HepG2 (cell line): ENCODE results near the gene STRC. TPM values are rescaled to one million over a fixed set of nuclear protein-coding genes. Genes with fewer than 3 reads are reported as not detected.

Experiments used
- ATAC-seq: fragments of 200-7000 bp; cut with Tn5 transposase; 3 replicates; pipeline ENCODE4 v1.9.1; 2020; ENCODE audit warnings: mild to moderate bottlenecking, moderate library complexity
- BruUV-seq: library from RNA; stranded (reverse); fragments of 400-500 nt; replicated peaks from 2 replicates; lab custom pipeline; 2021; lab: Mats Ljungman, UMichigan
- CTCF ChIA-PET: fragments of 300-600 bp; formaldehyde crosslinking; extraction: SDS; loops from one replicate; lab custom pipeline; 2021; ENCODE audit warnings: low total read pairs, inconsistent platforms, low intra/inter-chr PET ratio; lab: Yijun Ruan, JAX
- POLR2A ChIA-PET: fragments of 350-600 bp; sonication (Branson Sonifier 250); formaldehyde crosslinking; loops from one replicate; lab custom pipeline; 2020; ENCODE audit warnings: antibody characterized with exemption, inconsistent platforms; lab: Yijun Ruan, JAX
- DNase-seq: peaks from one replicate; pipeline ENCODE4 v3.0.0-alpha.2; 2015; ENCODE audit warnings: low spot score
- FAIRE-seq: peaks from 3 replicates; lab custom pipeline; 2011; peaks lifted over from hg19 to GRCh38; lab: Jason Lieb, UNC
- H2AFZ ChIP-seq: one replicate; pipeline ENCODE4 v1.6.1; 2011; ENCODE audit warnings: low read length, inconsistent platforms
- H3K27ac ChIP-seq: fragments of 300-600 bp; 3 replicates; pipeline ENCODE4 v1.8.0; 2011; ENCODE audit warnings: mixed run types, mild to moderate bottlenecking, mixed read lengths, low read length, inconsistent platforms; ENCODE audit not compliant: insufficient read depth; ENCODE audit errors: extremely low read length
- H3K27me3 ChIP-seq, 2 experiments: fragments of 200-600 bp in 1 of 2; 2 replicates in 1 of 2; 3 replicates in 1 of 2; pipeline versions ENCODE4 v1.6.0 to v1.8.0; 2011; ENCODE audit warnings: low read length in 2 of 2, mild to moderate bottlenecking in 2 of 2, moderate library complexity in 2 of 2, inconsistent platforms in 1 of 2; ENCODE audit not compliant: insufficient read depth in 2 of 2, control insufficient read depth in 1 of 2
- H3K36me3 ChIP-seq, 2 experiments: fragments of 200-600 bp in 1 of 2; replicated peaks in 1 of 2; 2 replicates in 1 of 2; 3 replicates in 1 of 2; pipeline versions ENCODE4 v1.5.1 to v1.8.0; 2011; ENCODE audit warnings: low read length in 2 of 2, inconsistent platforms in 1 of 2; ENCODE audit not compliant: insufficient read depth in 2 of 2, control insufficient read depth in 1 of 2
- H3K4me1 ChIP-seq: 2 replicates; pipeline ENCODE4 v1.5.1; 2012; ENCODE audit warnings: low read length, inconsistent platforms; ENCODE audit not compliant: insufficient read depth
- H3K4me2 ChIP-seq: 2 replicates; pipeline ENCODE4 v1.6.0; 2011; ENCODE audit warnings: low read depth, low read length, inconsistent platforms
- H3K4me3 ChIP-seq, 3 experiments: fragments of 200-600 bp in 1 of 3; sonication (generic), shearing (Covaris generic) in 1 of 3; replicated peaks in 1 of 3; 2 replicates each; pipeline ENCODE4 v1.5.1; 2011 to 2016; ENCODE audit warnings: low read length in 3 of 3, inconsistent platforms in 2 of 3, low read depth in 2 of 3, mild to moderate bottlenecking in 2 of 3, control low read depth in 1 of 3, mixed read lengths in 1 of 3; ENCODE audit not compliant: insufficient read depth in 1 of 3
- H3K79me2 ChIP-seq: one replicate; pipeline ENCODE4 v1.6.1; 2011; ENCODE audit warnings: low read length, inconsistent platforms; ENCODE audit not compliant: insufficient read depth
- H3K9ac ChIP-seq: 2 replicates; pipeline ENCODE4 v1.6.0; 2011; ENCODE audit warnings: mild to moderate bottlenecking, low read depth, low read length, inconsistent platforms; ENCODE audit not compliant: insufficient read depth
- H3K9me3 ChIP-seq: 2 replicates; pipeline ENCODE4 v1.5.1; 2012; ENCODE audit warnings: mild to moderate bottlenecking, low read length
- H4K20me1 ChIP-seq: 2 replicates; pipeline ENCODE4 v1.6.0; 2011; ENCODE audit warnings: inconsistent platforms, mild to moderate bottlenecking, low read length, moderate library complexity; ENCODE audit not compliant: insufficient read depth
- AKAP8 ChIP-seq: sonication (generic); formaldehyde crosslinking; IDR thresholded peaks from 2 replicates; pipeline ENCODE4 v1.5.1; 2020; ENCODE audit warnings: mild to moderate bottlenecking, missing genetic modification reagents
- GLI4 ChIP-seq: sonication (generic); formaldehyde crosslinking; IDR thresholded peaks from 2 replicates; pipeline ENCODE4 v1.5.1; 2020; ENCODE audit warnings: missing genetic modification reagents, mild to moderate bottlenecking, moderate library complexity, borderline replicate concordance
- HOXA5 ChIP-seq: sonication (generic); formaldehyde crosslinking; IDR thresholded peaks from 2 replicates; pipeline ENCODE4 v1.4.0; 2020; ENCODE audit warnings: missing genetic modification reagents
- IRX3 ChIP-seq: sonication (generic); formaldehyde crosslinking; IDR thresholded peaks from 2 replicates; pipeline ENCODE4 v1.8.1; 2023; ENCODE audit warnings: mild to moderate bottlenecking, low read depth, missing genetic modification reagents, borderline replicate concordance
- KDM5B ChIP-seq: sonication (generic); formaldehyde crosslinking; IDR thresholded peaks from 2 replicates; pipeline ENCODE4 v1.4.0; 2020; ENCODE audit warnings: missing genetic modification reagents, mild to moderate bottlenecking, borderline replicate concordance
- KDM6A ChIP-seq: IDR thresholded peaks from 2 replicates; pipeline ENCODE4 v1.6.1; 2016; ENCODE audit warnings: low read depth
- MAFK ChIP-seq, 2 experiments: IDR thresholded peaks in 1 of 2; conservative IDR thresholded peaks in 1 of 2; 2 replicates each; pipeline ENCODE4 v1.6.1; 2011; ENCODE audit warnings: improper control_type of control experiment in 2 of 2, low read length in 2 of 2
- MED8 ChIP-seq: sonication (generic); formaldehyde crosslinking; IDR thresholded peaks from 2 replicates; pipeline ENCODE4 v1.8.1; 2023; ENCODE audit warnings: mild to moderate bottlenecking, missing genetic modification reagents; ENCODE audit not compliant: insufficient replicate concordance
- NFE2 ChIP-seq: sonication (generic); formaldehyde crosslinking; IDR thresholded peaks from 2 replicates; pipeline ENCODE4 v1.4.0; 2020; ENCODE audit warnings: missing genetic modification reagents
- NR2F1 ChIP-seq, 2 experiments: fragments of 450-650 bp in 1 of 2; formaldehyde crosslinking in 1 of 2; IDR thresholded peaks; 2 replicates each; pipeline versions ENCODE4 v1.5.0 to v1.6.1; 2016 to 2020; ENCODE audit warnings: mild to moderate bottlenecking in 1 of 2, missing compliant biosample characterization in 1 of 2, missing genetic modification reagents in 1 of 2, moderate library complexity in 1 of 2
- PATZ1 ChIP-seq: sonication (generic); formaldehyde crosslinking; IDR thresholded peaks from 2 replicates; pipeline ENCODE4 v1.4.0; 2020; ENCODE audit warnings: missing genetic modification reagents
- POGK ChIP-seq: sonication (generic); formaldehyde crosslinking; conservative IDR thresholded peaks from 2 replicates; pipeline ENCODE4 v1.8.0; 2022; ENCODE audit warnings: mild to moderate bottlenecking, moderate library complexity, missing genetic modification reagents
- RNF2 ChIP-seq: fragments of 450-650 bp; conservative IDR thresholded peaks from 2 replicates; pipeline ENCODE4 v1.6.1; 2016; ENCODE audit warnings: low read depth
- TEAD2 ChIP-seq: sonication (generic); formaldehyde crosslinking; IDR thresholded peaks from 2 replicates; pipeline ENCODE4 v1.9.0; 2021; ENCODE audit warnings: missing genetic modification reagents
- TRIM24 ChIP-seq: sonication (generic); formaldehyde crosslinking; IDR thresholded peaks from 2 replicates; pipeline ENCODE4 v1.8.0; 2022; ENCODE audit warnings: mild to moderate bottlenecking, missing genetic modification reagents
- USF2 ChIP-seq, 2 experiments: sonication (generic) in 1 of 2; formaldehyde crosslinking in 1 of 2; IDR thresholded peaks; 2 replicates each; pipeline versions ENCODE4 v1.5.1 to v1.6.1; 2011 to 2020; ENCODE audit warnings: borderline replicate concordance in 1 of 2, low read depth in 1 of 2, low read length in 1 of 2, mild to moderate bottlenecking in 1 of 2, missing genetic modification reagents in 1 of 2, moderate library complexity in 1 of 2
- ZBTB14 ChIP-seq: sonication (generic); formaldehyde crosslinking; IDR thresholded peaks from 2 replicates; pipeline ENCODE4 v1.4.0; 2020; ENCODE audit warnings: missing genetic modification reagents
- ZNF232 ChIP-seq: sonication (generic); formaldehyde crosslinking; IDR thresholded peaks from 2 replicates; pipeline ENCODE4 v1.4.0; 2020; ENCODE audit warnings: missing genetic modification reagents, borderline replicate concordance
- ZNF570 ChIP-seq: sonication (generic); formaldehyde crosslinking; IDR thresholded peaks from 2 replicates; pipeline ENCODE4 v1.4.0; 2020; ENCODE audit warnings: mild to moderate bottlenecking, missing genetic modification reagents, borderline replicate concordance
- WGBS: methylation state at CpG from one replicate; pipeline ENCODE4 v1.1.6; 2017; ENCODE audit warnings: low lambda C conversion rate; 5-methylcytosine and 5-hydroxymethylcytosine counted together
- in situ Hi-C: cut with HindIII; loops from 2 replicates; pipeline ENCODE4 v1.10.0; 2017; ENCODE audit warnings: low pct_unique_long_range_greater_than_20kb; ENCODE audit not compliant: extremely low pct_ligation_motif_present
- intact Hi-C: fragments of 100-400 bp; cut with micrococcal nuclease; formaldehyde crosslinking; loops from one replicate; pipeline ENCODE4 v1.10.0; 2022; ENCODE audit not compliant: unreplicated experiment
- polyA plus RNA-seq, 8 experiments: library from polyadenylated mRNA; depleted of rRNA in 3 of 8; stranded (reverse) in 7 of 8; unstranded in 1 of 8; fragments of >200 nt; fragmentation: Illumina TruSeq in 4 of 8; extraction: Trizol in 4 of 8; gene quantifications; 2 replicates each; pipeline versions ENCODE4 v1.2.1 to v1.2.3, GENCODE V29; 2011 to 2016; ENCODE audit warnings: low read depth in 4 of 8, missing spikeins in 1 of 8, mixed read lengths in 1 of 8; ENCODE audit not compliant: insufficient read depth in 1 of 8
- total RNA-seq, 5 experiments: library from RNA; depleted of rRNA; stranded (reverse); fragments of >200 nt; fragmentation: Illumina TruSeq; extraction: Trizol; gene quantifications; 2 replicates each; pipeline ENCODE4 v1.2.3, GENCODE V29; 2016; ENCODE audit warnings: low read depth in 1 of 5

Gene STRC
- total and polyA plus RNA-seq, 2 of the 13 experiments (the other 11 are each of a cell fraction or from before 2014, with no cell fraction given), result 0.07 to 0.21 TPM

- 54% methylated on average over 2 of the region's 2 CpGs for WGBS
- intact Hi-C loops (no loop called here), in situ Hi-C loops (no loop called here)
- H3K79me2 ChIP-seq, result no peaks in the 10 kb centered on the region
- no peaks in the 10 kb centered on the region for H4K20me1 ChIP-seq
- no peak overlapping the region for H2AFZ ChIP-seq
- no peak overlapping the region for H3K9ac ChIP-seq
- H3K27me3 ChIP-seq, result no peaks in the 10 kb centered on the region
- H3K4me1 ChIP-seq, result no peaks in the 10 kb centered on the region
- TF ChIP-seq HOXA5, result no peak
- no peak for TF ChIP-seq ZBTB14
- TF ChIP-seq ZNF570 (CRISPR knock-in tag), result no peak
- no peak for TF ChIP-seq KDM5B (CRISPR knock-in tag)
- no peak for TF ChIP-seq MAFK (conservative IDR thresholded peaks at IDR 0.05 in 1 of 2, IDR thresholded peaks at IDR 0.05 in 1 of 2; ENCODE audit: low read length in 2 of 2)
- no peak for TF ChIP-seq TRIM24
- no peak for TF ChIP-seq RNF2
- TF ChIP-seq IRX3 (CRISPR knock-in tag), result no peak
- TF ChIP-seq GLI4 (CRISPR knock-in tag), result no peak
- no peak for TF ChIP-seq NR2F1 (CRISPR knock-in tag; IDR thresholded peaks at IDR 0.05)
- TF ChIP-seq ZNF232 (CRISPR knock-in tag), result no peak
- TF ChIP-seq USF2 (IDR thresholded peaks at IDR 0.05; ENCODE audit: low read depth, low read length), result no peak
- TF ChIP-seq USF2 (CRISPR knock-in tag; IDR thresholded peaks at IDR 0.05; ENCODE audit: borderline replicate concordance), result no peak
- no peak for TF ChIP-seq MED8 (CRISPR knock-in tag)
- TF ChIP-seq KDM6A (CRISPR knock-in tag), result no peak
- TF ChIP-seq AKAP8 (CRISPR knock-in tag), result no peak
- no peak for TF ChIP-seq NFE2 (CRISPR knock-in tag)
- TF ChIP-seq TEAD2 (CRISPR knock-in tag), result no peak
- TF ChIP-seq PATZ1 (CRISPR knock-in tag), result no peak
- no peak for TF ChIP-seq POGK (CRISPR knock-in tag)
- TF ChIP-seq, all 625 proteins: peak for 0
- DNase-seq, result no peak
- POLR2A ChIA-PET, result no interaction called here
- no peak for ATAC-seq
- Histone ChIP-seq H3K4me3 (no peak overlapping the region), H3K27ac (no peak overlapping the region), H3K36me3 (no peaks in the 10 kb centered on the region), H3K4me2 (no peak overlapping the region), H3K9me3 (no peaks in the 10 kb centered on the region)
- no TSS peak for BruUV-seq
- FAIRE-seq, result no peak
- CTCF ChIA-PET, result no interaction called here
Observed at GRCh38 chr15:43552986-43553385, 65.6 kb downstream of the STRC start.
